HG03571 (cell line): ENCODE results near the gene IRF2.

Experiments used
- ATAC-seq: cut with Tn5 transposase; IDR thresholded peaks from one replicate; pipeline ENCODE4 v1.9.1; 2021; ENCODE audit not compliant: unreplicated experiment

The IRF2 gene

GRCh38 chr4:184474263-184475095, at the start of gene IRF2:
IRF2 (minus strand) TSS chr4:184474550; CDS start chr4:184429064, 45,486 bp downstream.
- ATAC-seq = peak; percentile 55

- no peak for ATAC-seq
Observed at GRCh38 chr4:184515606-184516005, 41.3 kb upstream of the IRF2 start.

GRCh38 chr4:184514121-184514988, 40.0 kb upstream of the IRF2 start:
- peak; percentile 98 for ATAC-seq

GRCh38 chr4:184513802-184514120, 39.4 kb upstream of the IRF2 start:
- no peak for ATAC-seq

- no peak for ATAC-seq
Observed at GRCh38 chr4:184511156-184511555, 36.8 kb upstream of the IRF2 start.

- ATAC-seq = no peak
Observed at GRCh38 chr4:184510401-184510800, 36.1 kb upstream of the IRF2 start.

GRCh38 chr4:184506527-184507121, 32.3 kb upstream of the IRF2 start:
- ATAC-seq = peak; percentile 98

- ATAC-seq = no peak
Observed at GRCh38 chr4:184504385-184504784, 30.0 kb upstream of the IRF2 start.

- no peak for ATAC-seq
Observed at GRCh38 chr4:184503869-184504300, 29.5 kb upstream of the IRF2 start.

- ATAC-seq = no peak
Observed at GRCh38 chr4:184500748-184501589, 26.6 kb upstream of the IRF2 start.

GRCh38 chr4:184499996-184500395, 25.6 kb upstream of the IRF2 start:
- no peak for ATAC-seq

- ATAC-seq = no peak
Observed at GRCh38 chr4:184498598-184498997, 24.2 kb upstream of the IRF2 start.

- ATAC-seq = no peak
Observed at GRCh38 chr4:184489771-184490170, 15.4 kb upstream of the IRF2 start.

- no peak for ATAC-seq
Observed at GRCh38 chr4:184487503-184487902, 13.2 kb upstream of the IRF2 start.

GRCh38 chr4:184485279-184485678, 10.9 kb upstream of the IRF2 start:
- ATAC-seq = no peak

- no peak for ATAC-seq
Observed at GRCh38 chr4:184481544-184481943, 7.2 kb upstream of the IRF2 start.

GRCh38 chr4:184479516-184479950, 5.2 kb upstream of the IRF2 start:
- no peak for ATAC-seq

- no peak for ATAC-seq
Observed at GRCh38 chr4:184477201-184477999, 3.0 kb upstream of the IRF2 start.

- ATAC-seq = no peak
Observed at GRCh38 chr4:184476695-184477094, 2.3 kb upstream of the IRF2 start.

GRCh38 chr4:184475498-184475897, 1.1 kb upstream of the IRF2 start:
- ATAC-seq = no peak
